DMS79 treated with DMSO at 0.1 percent for 48 hours (cell line): ENCODE results near the gene TMEM225B.
"Not testable (repeated sequence)": the region's sequence is repeated elsewhere in the genome, so short reads cannot be mapped to it uniquely, and the experiment has no call there.

Experiments
- DNase-seq: peaks from one replicate; lab custom pipeline; 2025; lab: John Stamatoyannopoulos, UW

The TMEM225B gene, protein sequence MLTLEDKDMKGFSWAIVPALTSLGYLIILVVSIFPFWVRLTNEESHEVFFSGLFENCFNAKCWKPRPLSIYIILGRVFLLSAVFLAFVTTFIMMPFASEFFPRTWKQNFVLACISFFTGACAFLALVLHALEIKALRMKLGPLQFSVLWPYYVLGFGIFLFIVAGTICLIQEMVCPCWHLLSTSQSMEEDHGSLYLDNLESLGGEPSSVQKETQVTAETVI

DNA sequence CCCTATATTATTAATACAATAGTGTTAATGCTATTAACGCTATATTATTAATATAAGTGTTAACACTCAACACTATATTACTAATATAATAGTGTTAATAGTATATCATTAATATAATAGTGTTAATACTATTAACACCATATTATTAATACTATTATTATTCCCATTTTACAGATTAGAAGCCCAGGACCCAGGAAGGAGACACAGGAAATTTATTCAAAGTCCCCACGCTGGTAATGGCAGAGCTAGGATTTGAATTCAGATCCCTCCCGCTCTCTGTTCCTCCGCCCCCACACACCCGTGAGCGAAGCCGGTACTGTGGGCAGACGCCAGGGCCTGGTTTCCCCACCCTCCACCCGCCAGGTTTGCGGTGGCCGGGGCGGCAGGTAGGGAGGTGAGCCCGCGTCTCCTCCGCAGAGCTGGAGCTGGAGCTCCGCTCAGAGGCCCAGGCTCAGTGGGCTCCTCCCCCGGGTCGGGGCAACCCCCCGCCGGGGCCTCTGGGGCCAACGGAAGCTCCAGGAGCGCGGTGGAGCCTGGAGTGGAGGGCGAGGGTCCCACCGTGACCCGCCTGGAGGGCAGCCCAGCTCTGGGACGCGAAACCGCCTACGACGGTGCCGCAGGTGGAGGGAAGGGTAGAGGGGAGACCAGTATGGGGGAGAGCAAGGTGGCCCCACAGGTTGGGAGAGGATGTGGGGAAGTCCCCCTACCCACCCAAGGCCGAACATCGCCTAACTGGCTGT, at the start of gene TMEM225B:
TMEM225B (plus strand) TSS at position 506 of the 740 bp plus-strand sequence. CDS start 6,122 bp downstream, outside the sequence.
- no peak for DNase-seq

DNA sequence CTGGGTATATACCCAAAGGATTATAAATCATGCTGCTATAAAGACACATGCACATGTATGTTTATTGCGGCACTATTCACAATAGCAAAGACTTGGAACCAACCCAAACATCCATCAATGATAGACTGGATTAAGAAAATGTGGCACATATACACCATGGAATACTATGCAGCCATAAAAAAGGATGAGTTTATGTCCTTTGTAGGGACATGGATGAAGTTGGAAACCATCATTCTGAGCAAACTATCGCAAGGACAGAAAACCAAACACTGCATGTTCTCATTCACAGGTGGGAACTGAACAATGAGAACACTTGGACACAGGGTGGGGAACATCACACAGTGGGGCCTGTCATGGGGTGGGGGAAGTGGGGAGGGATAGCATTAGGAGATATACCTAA, 48.5 kb upstream of the TMEM225B start:
- not testable (repeated sequence) for DNase-seq

DNA sequence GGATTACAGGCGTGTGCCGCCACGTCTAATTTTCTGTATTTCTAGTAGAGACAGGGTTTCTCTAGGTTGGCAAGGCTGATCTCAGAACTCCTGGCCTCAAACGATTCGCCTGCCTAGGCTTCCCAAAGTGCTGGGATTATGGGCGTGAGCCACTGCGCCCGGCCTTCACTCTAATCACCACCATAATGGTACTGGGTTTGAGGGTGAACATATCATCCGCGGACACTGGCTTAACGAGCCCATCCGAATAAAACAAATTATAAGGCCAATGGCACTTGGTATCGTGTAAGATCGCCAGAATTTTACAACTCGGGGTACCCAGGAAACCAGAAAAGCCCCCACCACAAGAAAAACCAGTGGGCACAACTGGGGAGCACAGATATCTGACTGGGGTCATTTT, 46.7 kb upstream of the TMEM225B start:
- no peak for DNase-seq

DNA sequence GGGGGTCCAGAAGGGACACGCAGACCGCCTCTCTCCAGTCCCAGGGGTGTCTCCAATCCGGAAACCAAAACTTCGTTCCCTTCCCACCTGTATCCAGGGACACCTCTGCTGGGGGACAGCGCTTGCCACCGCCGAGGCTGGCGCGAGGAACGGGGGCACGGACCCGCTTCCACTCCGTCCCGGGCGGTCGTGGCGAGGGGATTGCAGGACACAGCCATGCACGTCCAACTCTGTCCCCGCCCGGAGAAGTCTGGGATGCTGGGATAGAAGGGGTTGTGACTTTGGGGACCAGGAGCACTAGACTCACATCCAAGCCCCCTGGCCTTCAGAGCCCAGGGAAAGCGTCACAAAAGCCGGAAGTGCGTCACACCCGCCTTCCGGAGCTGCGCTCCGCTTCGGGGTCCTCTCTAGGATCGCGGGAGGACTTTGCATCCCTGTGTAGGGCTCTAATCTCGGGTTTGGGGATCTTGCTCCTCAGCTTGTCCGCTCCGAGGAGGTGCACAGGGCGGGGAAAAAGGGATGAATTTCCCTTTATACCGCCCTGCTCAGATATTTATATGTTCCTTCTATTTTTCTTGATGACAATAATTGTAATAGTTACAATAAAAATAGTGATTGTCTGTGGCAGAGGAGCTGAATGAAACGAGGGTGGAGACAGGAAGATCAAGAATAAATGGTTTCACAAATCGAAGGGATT, 46.2 kb upstream of the TMEM225B start, which contains the start of gene FAM200A:
FAM200A (minus strand) TSS at position 348 of the 697 bp plus-strand sequence. CDS start 3,707 bp downstream, outside the sequence.
- peak; percentile 78 for DNase-seq

DNA sequence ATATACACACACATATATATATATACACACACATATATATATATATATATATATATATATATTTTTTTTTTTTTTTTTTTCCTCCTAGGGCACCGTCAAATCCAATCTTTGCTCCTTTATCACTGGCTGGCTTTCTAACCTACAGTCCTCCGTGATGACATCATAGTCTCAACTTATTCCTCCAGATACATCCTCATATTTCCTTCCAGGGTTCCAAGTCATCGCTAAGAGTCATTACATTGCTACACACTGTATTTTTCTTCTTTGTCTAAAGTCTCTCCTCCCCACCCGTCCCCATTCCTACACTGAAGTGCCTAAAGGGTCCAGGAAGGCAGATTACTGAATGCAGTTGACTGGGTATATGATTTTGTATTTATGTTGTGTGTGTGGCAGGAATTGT, 45.0 kb upstream of the TMEM225B start:
- no peak for DNase-seq

DNA sequence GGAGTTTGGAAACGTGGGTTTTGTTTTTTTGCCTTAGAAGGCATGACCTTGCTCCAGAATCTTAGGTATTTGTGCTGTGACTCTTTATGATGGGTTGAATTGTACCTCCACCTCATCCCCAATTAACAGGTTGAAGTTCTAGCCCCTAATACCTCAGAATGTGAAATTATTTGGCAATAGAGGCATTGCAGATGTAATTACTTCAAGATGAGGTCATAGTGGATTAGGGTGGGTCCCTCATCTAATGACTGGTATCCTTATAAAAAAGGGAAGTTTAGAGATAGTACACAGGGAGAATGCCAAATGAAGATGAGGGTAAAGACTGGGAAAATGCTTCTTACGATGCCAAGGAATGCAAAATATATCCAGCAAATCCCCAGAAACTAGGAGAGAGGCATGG, 43.1 kb upstream of the TMEM225B start:
- DNase-seq = no peak

DNA sequence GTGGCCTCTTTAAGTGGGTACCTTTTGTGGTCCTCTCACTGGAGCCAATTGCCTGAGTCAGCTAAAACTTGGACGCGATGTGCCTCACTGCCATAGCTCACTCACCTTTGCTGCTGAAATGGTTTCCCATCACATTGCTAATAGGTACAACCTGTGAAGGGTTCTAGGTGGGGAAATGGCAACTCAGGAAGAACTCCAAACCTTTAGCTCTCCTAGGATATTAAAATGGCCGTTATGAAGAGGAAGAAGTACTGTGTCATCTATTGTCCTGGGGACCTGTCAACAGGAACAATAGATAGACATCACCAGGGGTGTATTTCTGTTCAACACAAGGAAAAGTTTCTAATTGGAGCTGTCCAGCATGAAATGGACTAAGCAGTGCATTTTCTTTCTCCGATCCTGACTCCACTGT, 40.9 kb upstream of the TMEM225B start:
- no peak for DNase-seq

DNA sequence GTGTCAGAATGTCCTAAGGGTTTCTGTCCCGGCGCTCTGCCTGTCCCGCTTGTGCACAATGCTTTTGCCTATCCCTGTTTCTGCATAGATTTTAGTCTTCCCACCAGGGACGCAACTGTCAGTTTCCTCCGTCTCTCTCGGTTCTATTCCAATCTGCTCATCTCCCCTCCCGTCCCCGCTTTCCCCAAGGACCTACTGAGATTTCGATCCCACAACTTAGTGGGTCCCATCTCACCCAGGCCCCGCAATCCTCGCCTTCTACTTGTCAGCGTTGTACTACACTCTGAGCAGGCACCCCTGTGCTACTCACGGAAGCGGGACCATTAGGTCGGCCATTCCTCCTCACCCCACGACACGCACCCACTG, 40.1 kb upstream of the TMEM225B start:
- no peak for DNase-seq

DNA sequence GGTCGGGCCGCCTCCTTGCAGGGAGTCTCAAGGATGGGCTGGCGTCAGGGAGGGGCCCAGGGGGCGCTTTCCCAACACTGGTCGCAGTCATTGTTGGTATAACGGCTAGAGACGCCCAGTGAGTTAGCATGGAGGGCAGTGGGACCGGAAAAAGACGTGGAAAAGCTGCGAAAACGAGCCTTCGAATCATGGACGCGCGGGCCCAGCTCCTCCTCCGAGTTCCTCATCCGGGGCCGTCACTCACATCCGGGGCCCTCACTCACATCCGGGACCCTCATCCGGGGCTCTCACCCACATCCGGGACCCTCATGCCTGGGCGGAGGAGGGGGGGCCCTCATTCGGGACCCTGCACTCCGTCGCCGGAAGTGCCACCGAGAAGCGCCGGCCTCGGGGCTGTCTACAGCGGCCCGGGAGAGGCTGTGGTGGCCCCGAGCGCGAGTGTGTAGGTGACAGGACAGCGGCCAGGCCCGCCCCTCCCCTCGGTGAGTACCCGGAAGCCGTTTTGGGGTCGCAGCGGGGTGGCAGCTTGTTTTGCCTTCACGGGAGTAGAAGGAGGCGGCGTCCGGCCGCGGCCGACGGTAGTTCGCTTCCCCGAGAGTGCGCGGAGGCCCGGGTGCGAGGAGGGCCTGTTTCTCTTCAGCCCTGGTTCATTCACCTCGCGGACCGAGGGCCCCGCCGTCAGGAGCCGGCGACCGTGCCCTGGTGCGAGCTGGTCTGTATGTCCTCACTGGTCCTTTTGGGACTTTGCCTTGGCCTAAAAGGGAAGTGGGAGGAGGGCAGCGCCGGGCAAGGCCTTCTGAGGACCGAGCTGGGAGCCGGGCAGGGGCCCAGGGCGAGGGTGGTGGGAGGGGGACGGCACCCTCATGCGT, 39.5 kb upstream of the TMEM225B start, which contains the start of gene ZNF655:
ZNF655 (plus strand) TSS at position 337 of the 869 bp plus-strand sequence. CDS start 1,918 bp downstream, outside the sequence.
- DNase-seq = peak; percentile 90

DNA sequence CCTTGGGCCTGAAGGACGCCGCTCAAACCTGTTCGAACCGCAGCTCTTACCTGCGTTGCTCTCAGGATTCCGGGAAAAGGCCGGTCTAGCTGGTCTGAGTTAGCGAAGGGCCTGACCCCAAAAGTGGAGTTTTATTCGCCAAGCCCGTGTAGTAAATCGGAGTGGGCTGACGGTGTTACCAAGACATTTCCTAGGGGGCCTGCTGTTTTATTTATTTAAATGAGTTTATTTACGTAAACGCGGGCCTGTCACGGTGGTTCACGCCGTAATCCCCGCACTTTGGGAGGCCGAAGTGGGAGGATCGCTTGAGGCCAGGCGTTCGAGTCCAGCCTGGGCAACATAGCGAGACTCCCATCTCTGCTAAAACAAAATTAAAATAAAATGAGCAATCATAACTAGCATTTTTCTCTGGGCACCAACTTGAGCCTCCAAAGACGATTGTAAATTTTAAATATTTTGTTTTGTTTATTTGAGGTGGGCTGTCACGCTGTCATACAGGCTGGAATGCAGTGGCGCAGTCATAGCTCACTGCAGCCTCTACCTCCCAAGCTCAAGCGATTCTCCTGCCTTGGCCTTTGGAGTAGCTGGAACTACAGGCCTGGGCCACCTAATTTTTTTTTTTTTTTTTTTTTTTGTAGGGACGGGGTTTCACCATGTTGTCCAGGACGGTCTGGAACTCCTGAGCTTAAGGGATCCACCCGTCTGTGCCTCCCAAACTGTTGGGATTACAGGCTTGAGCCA, 38.7 kb upstream of the TMEM225B start:
- DNase-seq = no peak

DNA sequence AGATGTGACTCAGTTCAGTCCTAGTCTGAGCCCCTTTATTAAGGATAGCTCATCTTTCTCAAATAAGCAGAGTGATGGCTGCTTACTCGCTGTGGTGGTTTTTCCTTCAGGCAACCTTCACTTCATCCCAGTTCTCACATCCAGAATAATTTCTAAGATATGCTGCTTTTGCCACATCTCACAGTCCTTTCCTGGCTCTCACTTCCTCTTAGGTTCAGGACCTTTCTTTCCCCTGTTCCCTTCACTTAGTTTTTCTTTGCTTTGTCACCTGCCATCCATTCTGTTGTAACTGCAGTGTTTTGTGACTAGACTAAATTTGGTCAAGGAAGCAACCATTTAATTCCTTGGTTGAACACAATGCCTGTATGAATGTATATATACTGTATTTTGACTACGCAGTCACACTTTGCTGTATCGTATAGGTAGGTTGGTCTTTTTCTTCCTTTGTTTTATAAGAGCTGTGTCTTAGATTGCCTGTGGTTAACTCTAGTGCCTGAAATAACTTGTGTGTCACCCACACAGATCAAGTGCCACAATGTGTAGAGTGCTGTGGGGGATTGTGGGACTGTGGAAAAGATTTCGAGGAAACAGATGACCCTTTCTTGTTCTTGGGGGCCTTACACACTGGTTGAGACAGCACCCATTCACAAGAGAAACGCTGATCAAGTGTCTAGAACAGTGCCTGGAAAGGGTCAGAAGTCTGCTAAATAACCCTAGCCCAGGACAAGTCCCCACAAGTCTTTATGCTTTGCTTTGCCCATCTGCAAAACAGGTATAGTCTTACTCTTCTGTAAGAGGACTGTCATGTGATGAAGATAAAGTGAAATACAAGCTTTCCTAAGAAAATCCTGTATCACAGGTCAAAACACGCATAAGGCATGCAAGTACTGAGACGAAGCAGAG, 37.0 kb upstream of the TMEM225B start:
- DNase-seq = no peak

DNA sequence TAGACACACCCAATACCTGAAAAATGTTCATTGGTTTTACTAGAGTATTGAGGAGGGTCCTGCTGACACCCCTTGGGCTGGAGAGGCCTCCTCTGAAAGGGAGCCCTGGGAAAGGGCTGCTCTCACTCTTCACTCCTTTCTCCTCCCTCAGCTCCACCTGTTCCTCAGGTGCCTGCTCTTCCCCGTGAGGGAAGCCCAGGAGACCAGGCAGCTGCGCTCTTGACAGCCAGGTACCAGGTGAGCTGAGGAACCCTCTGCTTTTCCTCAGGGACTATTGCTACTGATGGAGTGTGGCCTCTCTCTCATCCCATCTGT, 36.4 kb upstream of the TMEM225B start:
- DNase-seq = no peak

DNA sequence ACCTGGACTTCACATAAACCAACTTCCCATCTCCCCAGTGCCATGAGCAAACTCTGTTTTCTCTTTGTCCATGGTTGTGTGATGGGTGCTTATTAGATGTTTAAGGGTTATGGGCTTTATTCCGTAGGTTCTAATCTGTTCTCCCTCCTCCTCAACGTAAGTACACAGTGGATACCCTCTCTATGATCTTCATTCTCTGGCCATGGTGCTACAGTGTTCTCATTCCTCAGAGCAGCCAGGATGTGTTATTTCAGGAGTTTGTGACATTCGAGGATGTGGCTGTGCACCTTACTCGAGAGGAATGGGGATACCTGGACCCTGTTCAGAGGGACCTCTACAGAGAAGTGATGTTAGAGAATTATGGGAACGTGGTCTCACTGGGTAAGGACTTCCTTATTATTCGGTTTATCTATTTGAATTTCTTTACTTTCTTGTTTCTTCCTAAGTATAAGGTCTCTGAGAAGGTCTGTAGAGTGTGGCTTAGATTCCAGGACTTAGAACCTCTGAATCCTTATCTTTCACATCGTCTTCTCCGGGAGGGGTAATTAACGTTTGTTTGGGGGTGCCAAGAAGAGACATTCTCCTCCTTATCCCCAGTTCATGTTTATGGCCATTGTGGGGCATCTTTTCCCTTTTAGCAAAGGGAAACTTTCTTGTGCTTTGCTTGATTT, 35.8 kb upstream of the TMEM225B start:
- no peak for DNase-seq

DNA sequence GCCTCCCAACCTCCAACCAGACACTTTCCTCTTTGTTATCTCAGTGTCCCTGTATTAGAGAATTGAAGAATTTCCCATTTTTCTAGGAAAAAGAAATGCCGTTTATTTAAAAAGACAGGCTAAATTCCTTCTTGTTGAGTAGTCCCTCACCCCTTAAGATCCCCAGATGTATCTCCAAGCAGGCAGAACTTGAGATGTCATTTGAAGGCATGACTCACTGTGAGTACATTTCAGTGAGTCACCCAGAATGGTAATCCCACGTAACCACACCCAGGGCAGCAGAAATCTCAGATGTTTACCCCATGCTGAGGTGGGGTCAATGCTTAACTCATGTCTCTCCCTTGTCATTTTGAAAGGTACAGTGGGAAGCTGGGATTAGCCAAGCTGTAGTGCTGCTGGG, 35.2 kb upstream of the TMEM225B start:
- no peak for DNase-seq

DNA sequence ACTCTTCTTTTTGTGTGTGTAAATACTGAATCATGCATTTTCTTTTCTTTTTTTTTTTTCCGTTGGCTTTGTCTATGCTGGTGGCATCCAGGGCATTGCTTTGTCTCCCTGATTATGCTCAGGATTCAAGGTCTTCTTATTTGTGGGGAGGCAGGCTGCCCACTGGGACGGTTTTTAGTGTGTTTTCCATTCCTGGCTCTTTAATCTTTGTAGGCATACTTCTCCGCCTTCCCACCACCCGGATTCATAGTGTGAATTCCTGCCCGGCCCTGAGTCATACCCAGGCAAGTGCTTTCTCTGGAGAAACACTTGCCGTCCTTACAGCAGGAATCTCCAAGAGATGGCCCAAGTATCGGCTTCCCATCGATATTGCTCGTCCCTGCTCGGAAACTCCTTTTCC, 34.4 kb upstream of the TMEM225B start:
- no peak for DNase-seq

DNA sequence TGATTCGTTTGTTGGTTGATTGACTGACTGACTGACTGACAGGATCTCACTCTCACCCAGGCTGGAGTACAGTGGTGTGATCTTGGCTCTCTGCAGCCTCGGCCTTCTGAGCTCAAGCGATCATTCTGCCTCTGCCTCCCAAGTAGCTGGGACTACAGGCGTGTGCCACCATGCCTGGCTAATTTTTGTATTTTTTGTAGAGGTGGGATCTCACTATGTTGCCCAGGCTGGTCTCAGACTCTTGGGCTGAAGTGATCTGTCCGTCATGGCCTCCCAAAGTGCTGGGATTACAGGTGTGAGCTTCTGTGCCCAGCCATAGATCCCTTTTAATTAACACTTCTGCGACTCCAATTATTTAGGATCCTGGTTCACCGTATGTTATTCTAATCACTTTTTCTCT, 29.3 kb upstream of the TMEM225B start:
- DNase-seq = not testable (repeated sequence)

DNA sequence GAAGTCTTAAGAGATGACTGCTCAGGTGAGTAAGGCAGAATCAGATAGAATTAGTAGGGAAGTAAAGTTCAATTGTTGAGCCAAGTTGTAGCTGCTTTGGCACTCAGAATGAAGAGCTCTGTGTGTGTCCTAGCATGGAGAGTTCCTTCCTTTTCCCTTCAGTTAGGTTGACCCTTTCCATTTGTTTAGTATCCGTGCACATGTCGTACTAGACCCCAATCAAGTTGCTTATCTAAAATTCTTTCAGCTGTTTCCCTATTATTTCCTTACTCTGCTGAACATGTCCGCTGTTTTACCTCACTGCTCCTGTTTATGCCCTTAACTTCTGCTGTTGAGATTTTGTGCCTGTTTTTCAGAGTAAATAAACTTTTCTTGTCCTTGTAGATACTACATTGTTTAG, 26.3 kb upstream of the TMEM225B start:
- no peak for DNase-seq

DNA sequence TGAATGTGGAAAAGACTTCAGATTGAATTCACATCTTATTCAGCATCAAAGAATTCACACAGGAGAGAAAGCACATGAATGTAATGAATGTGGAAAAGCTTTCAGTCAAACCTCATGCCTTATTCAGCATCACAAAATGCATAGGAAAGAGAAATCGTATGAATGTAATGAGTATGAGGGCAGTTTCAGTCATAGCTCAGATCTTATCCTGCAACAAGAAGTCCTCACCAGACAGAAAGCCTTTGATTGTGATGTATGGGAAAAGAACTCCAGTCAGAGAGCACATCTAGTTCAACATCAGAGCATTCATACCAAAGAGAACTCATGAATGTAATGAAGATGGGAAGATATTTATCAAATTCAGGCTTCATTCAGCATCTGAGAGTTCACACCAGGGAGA, 24.8 kb upstream of the TMEM225B start:
- no peak for DNase-seq

DNA sequence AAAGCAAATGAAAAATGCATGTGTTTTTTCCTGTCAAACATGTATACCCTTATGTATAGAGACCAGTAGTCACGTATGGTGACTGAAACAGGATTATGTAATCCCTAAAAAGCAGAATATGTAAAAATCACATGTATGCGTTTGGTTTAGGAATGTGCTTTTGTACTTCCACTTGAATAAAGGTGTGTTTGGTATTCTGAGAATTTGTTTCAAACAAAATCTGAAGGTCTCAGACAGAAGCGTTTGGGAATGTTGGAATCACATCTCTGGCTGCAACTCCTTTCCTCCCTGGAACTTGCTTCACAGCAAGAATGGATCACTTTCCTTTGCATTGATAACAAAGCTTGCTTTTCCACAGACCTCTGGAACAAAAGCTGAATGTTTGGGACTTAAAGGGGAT, 21.8 kb upstream of the TMEM225B start:
- DNase-seq = no peak
